IPS-NIHi7 (cell line): Measurements from ENCODE around the gene AVL9.
"Not testable (repeated sequence)": the region's sequence is repeated elsewhere in the genome, so short reads cannot be mapped to it uniquely, and the experiment has no call there.

Source experiments
- DNase-seq: peaks from one replicate; pipeline ENCODE4 v3.0.0; 2012; ENCODE audit warnings: mixed read lengths; ENCODE audit errors: extremely low spot score

The AVL9 gene

GRCh38 chr7:32637611-32638010 lies 142.3 kb downstream of the AVL9 start:
- DNase-seq, result not testable (repeated sequence)
